NCI-H82 treated with DMSO at 0.1 percent for 48 hours (cell line): ENCODE data around the gene AMBRA1.
A peak's percentile ranks its signal among the peaks of the same experiment; 100 is the strongest.

Source experiments
- DNase-seq: peaks from one replicate; lab custom pipeline; 2025; ENCODE audit not compliant: unreplicated experiment; lab: John Stamatoyannopoulos, UW

AMBRA1 gene

DNA sequence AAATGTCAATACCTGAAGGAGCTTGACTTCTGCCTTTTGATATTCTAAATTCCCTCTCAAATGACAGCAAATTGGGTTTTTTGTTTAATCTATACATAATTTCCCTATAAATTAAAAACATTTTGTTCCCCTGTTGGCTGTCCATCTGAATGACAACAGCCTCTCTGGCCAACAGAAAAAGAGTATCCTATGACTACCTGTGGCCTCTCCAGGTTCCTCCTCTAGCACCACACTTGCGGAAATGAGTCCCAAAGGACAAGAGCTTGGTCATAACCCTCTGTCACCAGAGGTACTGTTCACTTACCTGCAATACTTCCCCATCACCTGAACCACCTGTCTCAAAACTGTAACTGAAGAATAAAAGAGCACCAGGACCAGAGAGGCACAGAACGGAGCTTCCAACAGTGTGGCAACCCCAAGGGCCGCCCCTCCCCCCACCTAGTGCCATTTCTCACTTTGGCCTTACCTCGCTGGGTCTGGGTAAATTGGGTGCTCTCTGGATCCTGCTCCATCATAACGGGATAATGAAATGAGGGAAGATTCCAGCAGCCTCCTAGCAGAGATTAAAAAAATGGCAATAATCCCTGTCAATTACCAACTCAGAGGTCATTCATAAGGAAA is 81.5 kb downstream of the AMBRA1 start:
- no peak for DNase-seq

DNA sequence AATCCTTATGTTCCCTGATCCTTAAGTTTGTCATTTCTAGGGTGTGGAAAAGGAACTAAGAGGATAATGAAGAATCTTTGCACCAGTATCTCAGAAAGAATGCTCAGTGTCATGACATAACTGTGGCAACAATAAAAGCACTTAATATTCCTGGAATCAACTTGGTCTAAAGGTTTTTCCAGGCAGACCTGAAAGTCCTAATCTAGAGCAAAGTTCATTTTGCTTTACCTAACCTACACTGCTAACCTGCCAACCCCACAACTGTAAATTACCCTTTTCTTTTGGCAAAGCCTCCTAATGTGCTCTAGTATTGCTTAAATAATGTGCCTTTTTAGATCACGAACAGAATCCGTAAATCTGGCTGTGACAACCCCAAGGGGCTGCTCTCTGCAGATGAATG is 82.5 kb downstream of the AMBRA1 start:
- DNase-seq, result no peak

DNA sequence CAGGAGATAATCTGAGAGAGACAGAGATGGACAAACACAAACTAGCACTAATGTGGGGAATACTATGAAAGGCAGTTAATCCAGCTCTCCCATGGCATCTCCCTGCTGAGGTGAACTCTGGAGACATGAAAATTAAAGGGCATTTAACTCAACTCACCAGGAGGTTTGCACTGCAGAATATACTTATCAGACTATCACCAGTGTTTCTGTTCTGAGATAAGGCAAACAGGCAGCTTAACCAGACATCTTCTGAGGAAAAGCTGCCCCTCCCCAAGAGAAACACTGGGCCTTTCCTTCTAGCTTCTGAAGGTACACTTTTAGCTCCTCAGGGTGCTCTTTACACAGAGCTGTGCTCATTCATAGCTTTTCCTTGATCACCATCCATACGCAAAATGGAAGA is 85.5 kb downstream of the AMBRA1 start:
- DNase-seq, result no peak

DNA sequence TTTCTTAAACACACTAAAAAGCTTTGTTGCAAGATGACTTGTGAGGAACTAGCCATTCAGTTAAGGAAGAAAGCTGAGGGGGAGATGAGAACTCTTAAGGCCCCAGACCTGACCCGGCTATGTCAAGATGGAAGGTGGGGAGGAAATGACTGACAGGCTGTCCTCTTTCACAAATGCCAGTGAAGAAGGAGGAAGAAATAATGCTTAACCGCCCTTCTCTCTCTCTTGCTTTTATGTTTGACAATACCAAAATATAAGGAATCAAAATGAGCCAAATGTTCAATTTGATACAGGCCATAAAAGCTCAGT is 87.4 kb downstream of the AMBRA1 start:
- DNase-seq, result no peak

DNA sequence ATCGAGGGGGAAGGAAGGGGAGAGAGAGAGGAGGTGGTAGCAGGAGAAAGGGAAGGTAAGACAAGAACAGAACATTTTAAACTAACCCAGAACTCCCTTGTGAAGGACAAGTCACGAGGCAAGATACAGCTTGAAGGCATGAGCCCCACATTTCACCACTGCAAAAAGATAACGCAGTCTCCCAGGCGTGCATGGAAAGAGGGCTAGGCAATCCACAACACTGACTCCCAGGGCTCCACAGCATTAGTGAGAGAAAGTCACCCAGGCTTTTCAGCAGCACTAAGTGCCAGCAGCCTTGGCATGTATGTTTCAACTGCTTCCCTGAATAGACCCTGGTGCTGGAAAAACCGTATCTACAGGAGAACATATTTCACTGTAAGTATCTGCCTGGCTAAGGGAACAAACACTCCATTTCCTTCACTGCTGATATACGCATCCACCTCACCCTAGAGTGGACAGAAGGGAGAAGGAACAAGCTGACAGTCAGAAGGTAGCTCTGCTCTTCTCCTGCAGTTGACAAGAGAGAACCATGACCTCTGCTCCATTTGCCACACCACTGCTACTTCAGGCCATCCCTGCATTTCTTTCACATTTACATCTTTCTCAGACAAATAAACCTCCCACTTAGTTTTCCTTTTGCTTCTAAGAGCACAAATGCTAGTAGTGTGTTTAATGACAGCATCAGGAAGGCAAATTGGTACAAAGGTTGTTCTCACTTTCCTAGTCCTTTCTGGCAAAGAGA is 87.9 kb downstream of the AMBRA1 start:
- no peak for DNase-seq

DNA sequence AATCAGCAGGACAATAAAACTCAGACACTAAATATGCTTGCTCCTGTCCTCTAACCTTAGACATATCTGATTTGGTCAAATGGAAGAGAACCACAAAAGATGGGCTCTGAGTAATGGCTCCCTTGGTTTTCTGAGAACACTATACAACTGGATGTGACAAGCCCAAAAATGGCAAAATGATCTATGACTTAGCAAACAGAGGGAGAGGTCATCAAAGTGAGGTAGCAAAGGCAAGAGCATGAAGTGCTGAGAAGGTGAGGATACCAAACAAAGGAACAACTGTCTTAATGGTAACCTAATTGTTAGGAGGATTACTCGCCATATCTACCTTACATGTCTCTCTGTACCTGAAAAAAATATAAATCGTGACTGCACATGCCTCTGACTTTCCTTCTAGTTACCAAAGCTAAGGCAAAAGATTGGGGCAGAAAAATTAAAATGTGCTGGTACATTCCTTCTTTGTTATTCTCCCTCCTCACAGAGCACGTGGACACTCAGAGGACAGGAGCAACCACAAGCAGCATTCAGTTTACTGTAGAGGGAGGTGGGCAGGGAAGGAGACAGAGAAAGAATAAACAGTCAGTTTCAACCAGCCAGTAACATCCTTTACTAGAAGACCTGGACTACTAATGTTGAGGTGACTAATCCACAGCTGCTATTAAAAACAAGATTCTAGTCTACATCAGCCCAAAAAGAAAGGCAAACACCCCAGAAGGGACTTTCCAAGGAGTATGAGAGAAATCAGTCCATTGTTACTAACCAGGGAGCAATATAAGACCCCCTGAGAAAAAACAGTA is 88.8 kb downstream of the AMBRA1 start:
- DNase-seq, result no peak

DNA sequence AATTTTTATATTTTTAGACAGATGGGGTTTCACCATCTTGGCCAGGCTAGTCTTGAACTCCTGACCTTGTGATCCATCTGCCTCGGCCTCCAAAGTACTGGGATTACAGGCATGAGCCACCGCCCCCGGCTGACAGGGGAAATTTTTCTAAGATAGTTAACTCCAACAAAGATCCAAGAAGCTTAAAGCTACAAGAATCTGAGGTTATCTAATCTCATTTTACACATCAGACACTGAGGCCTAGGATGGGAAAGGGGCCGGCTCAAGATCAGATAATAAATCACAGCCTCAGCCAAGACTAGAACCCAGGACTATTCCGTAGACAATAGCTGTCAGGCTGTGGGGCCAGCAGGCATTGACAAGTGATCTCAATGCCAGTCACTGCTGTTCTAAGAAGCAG is 94.0 kb downstream of the AMBRA1 start:
- peak; percentile 47 for DNase-seq

DNA sequence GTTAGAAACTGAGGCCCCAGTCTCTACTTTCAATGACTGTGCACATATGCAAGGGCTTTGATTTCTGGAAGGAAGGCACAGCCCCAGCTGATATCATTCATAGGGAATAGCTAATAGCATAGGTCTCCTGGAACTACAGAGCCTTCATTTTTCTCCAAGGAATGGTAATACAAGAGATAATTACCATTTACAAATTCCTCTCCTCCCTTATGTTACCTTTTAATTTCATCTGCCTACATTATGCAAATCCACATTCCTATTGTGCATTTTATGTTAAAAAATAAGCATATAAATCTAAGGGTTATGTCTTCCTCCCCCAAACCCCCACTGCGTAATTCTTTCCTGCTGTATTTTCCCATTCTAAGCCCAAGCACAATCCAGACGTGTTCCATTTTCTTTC is 94.9 kb downstream of the AMBRA1 start:
- no peak for DNase-seq

DNA sequence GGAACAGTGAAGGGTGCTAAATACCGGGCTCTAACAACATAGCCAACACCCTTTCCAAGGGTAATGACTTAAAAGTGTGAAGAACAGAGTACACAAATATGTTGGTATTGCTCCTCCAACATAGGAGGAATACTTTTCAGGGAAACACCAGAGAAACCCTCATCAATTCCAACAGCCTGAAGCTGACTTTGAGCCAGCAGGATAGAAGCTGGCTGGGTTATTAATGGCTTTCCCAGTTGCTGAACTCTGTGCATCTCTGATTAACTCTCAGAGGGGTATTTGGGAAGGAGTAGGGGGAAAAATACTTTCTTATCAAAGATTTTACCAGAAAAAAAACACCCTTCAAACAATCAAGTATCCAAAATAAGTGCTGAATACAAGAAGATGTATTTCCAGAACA is 95.6 kb downstream of the AMBRA1 start:
- no peak for DNase-seq

DNA sequence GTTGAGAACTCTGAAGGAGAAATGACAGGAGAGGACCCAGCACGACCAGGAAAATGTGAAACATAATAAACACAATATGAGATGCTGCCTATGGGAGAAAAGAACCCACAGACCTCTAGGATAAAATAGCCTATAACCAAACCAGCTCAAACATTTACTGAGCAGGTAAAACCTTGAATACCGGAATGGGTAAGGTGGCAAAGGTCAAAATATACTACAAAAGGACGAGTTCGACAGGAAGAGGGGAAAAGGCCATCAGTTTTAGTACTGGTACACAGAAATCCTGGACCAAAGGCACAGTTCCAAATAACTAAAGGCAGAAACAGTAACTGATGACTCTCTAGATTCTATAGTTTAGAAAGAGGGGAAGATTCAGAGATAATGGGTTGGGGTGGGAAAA is 96.3 kb downstream of the AMBRA1 start:
- no peak for DNase-seq

DNA sequence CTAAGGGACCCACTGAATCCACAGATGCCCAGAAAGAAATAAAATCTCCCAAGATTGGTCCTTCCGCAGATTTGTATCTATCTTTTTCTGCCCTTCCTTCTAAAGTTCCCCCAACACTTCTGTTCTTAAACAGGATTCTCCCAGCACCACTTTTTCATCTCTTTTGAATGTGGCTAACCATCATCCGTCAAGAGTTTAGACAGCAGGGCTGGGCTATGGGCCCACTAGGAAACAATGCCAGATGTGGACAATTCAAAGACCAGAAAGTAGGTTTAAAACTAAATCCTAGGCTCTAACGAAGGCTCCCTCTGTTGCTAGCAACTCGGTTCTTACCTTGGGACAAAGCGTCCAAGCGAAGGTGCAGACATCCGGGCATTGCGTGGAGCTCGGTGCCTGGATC is 100.0 kb downstream of the AMBRA1 start:
- no peak for DNase-seq

DNA sequence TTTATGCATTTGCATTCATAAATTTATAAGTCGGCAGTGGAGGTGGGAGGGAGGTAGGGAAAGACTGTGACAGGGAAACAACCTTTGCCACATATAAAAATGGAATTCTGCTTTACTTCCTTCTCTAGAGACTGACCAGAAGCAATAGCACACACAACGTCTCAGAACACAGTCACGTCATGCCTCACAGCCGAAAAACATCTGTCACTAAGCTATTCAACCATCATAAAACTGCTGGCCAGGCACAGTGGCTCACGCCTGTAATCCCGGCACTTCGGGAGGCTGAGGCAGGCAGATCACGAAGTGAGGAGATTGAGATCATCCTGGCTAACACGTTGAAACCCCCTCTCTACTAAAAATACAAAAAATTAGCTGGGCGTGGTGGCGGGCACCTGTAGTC is 101.3 kb downstream of the AMBRA1 start:
- no peak for DNase-seq

DNA sequence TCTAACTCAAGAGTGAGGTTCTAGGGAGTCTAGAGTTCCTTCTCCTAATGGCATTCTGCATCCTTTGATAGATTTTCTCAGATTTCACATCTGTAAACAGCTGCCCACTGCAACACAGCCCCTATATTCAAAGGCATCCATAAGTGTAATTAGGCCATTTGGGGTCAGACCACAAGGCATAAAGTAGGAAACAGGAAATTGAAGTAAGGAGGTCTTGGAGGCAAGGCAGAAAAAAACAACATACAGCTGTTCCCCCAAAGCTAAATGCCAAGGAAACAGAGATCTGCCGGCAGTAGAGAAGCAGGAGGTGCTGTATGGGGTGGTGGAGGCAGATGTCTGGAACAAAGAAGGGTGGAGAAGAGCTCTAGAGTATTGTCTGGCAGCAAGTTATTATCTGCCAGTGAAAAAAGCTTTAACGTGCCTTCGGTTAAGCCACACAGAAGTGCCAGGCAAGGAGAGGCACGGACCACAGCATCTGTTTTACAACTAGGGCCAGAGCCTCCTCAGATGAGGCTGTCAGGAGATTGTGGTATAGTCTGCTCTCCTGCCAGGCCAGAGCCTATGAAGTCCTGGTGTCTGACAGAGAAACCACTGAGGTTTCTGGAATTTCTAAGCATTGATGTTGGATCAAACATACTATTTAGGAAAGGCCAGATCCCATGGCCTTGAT is 102.0 kb downstream of the AMBRA1 start:
- DNase-seq, result no peak

DNA sequence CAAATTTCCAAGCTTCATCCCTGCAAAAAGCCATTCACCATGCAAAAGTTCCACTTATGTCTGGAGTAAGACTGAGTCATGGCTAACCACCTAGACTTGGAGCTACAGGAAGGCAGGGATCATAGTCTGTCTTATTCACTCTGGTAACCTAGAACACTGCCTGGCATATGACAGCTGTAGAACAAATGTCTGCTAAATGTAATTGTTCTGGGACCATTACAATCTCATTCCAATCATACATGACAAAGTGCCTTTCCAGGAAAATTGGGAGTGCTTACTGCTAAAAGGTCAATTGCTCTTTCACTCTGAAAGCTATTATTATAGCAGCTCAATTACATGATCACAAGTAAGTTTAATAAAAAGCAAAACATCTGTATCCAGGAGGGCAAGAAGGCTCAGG is 103.2 kb downstream of the AMBRA1 start:
- DNase-seq, result no peak

DNA sequence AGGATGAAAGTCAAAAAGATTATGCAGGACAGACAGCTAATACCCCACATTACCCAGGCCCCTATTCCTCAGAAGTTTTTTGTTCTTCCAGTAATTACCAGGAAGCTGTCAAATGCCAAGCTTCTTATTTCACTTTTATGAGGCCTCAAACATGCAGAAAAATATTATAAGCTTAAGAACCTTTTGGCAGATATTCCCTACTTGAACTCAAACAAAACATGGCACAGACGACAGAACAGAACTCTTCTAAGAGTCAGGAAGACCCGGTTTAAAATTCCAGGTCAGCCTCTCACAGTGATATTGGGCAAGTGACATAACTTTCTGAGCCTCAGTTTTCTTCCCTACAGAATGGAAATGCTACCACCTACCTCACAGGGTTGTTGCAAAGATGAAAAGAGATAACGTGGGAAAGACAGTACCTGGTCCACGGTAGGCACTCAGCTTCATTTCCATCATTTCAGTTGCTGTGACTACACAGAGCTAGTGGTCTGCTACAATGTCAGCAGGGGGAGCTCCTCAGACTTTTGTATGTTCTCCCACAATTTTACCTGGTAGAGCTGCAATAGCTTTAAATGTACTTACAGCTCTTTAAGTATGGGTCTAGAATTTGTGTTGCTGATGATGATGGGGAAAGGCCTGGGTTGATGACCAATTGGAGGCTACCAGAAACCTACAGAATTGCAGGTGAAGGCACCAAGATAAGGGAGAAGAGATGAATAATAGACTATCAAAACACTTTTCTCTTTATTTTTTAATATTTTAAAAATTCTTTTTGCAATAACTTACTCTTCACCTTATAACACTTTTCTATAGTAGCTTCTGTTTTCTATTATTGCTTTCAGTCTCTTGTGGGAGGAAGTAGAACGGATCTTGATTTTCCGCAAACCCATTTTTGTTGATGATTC is 103.9 kb downstream of the AMBRA1 start:
- DNase-seq, result peak; percentile 59

DNA sequence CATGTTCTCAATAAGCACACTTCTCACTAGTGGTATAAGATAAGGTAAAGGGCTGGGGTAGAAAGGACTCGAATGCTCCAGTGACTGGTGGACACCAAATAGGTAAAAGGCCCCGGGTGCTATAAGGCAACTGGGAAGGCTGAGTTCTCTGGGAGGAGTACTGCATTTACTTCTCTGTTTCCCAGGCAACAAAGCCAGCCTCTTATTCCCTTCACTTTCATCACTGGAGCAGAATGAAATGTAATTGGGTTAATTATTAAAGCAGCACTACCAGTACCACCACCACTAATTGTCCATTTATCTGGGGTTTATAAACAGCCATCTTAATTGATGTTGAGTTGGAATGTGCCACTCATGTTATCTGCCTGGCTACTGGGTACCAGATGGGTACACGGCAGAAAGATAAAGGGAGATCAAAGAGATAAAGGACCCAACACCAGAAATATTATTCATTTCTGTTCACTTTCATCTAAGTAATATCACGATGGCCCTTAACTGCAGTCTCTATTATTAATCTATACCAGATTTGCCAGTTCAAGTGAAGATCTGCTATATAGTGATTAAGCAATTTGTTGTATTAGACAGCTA is 107.9 kb downstream of the AMBRA1 start:
- DNase-seq, result no peak

DNA sequence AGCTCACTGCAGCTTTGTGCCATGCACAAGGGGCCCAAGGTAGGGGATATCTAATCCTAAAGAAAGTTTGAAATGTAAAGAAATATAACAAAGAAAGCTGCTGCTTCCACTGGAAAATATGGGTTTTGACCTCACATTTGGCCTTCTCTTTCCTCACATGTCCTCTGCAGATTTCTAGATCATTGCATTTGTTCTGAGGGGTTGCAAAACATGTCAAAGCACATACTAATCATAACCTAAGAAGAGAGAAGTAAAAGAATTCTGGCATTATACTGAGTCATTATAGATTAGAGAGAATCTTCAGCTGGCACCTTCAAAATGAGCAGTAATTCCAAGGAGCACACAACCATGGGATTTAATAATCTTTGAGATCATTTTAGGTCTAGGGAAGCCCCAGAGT is 109.7 kb downstream of the AMBRA1 start:
- no peak for DNase-seq

DNA sequence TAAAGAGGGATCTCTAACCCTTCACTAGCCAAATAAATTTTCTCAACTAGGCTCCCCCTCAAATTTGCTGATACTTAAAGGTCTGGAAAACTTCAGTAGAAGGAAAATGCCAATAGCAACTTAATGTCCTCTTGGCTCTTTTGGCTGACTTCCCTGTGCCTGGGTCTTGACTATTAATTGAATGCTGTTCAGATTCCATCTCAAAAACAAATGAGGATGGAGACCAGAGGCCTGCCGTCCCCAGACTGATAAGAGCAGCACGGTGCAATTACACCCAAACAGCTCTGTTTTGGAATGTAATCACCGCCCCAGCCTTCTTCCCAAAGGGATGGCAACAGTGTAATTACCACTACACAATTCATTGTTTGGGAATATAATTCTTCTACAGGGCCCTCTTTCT is 112.9 kb downstream of the AMBRA1 start:
- DNase-seq, result no peak

DNA sequence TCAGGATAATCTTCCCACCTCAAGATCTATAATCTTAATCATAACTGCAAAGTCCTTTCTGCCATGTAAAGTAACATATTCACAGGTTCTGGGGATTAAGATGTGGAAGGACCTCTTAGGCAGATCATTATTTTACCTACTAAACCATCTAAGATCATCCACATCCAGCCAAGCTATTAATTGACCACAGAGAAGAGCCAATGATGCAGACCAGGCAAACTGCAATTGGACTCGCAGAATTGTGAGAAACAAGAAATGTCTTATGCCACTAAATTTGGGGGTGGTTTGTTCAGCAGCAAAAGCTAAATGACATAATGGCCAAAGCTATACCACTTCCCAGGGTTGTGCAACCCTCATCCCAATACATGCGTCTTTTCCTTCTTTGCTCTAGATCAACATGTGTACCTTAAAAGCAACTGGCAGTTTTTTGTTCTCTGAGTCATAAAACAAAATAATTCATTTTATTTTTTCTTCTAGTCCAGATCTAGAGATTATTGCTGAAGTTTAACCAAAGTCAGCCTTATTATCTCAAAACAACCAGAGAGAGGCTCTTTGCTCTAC is 113.6 kb downstream of the AMBRA1 start:
- DNase-seq, result no peak

DNA sequence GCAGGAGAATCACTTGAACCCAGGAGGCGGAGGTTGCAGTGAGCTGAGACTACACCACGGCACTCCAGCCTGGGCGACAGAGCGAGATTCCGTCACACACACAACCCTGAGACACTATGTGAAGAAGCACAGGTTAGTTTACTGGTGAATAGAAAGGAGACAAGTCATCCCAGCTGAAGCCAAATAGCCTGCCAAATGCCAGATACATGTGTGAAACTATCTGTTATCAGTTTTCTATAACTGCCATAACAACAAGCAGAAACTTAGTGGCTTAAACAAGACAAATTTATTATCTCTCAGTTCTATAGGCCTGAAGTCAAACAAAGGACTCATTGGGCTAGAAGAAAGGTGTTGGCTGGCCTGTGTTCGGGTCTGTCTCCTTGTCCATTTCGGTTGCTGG is 114.2 kb downstream of the AMBRA1 start:
- DNase-seq, result no peak
